NCI-H1105 (cell line): ENCODE data around the gene IFNA4.
"Not testable (repeated sequence)": the region's sequence is repeated elsewhere in the genome, so short reads cannot be mapped to it uniquely, and the experiment has no call there.

Experiments
- DNase-seq: peaks from one replicate; lab custom pipeline; 2025; lab: John Stamatoyannopoulos, UW

Gene IFNA4

DNA sequence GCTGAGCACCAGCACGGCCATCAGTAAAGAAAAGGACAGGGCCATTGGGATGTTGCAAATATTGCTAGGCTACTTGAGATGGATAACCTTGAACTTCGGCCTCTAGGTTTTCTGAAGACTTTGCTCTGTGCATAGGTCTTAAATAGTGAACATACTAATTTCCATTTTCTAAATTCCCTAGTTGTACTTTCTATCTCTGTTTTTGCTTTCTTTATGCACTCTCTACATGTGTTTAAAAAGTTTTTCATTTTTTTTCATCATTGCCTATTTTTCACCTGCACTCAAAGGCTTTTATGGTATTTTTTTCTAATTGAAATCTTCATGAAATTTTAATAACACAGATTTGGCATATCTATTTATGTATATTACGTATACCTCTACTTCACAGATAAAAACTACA is at the start of gene IFNA4:
Gene IFNA4 (minus strand): TSS at position 101 of the 400 bp plus-strand sequence. CDS start 56 bp downstream, at position 45.
- not testable (repeated sequence) for DNase-seq

DNA sequence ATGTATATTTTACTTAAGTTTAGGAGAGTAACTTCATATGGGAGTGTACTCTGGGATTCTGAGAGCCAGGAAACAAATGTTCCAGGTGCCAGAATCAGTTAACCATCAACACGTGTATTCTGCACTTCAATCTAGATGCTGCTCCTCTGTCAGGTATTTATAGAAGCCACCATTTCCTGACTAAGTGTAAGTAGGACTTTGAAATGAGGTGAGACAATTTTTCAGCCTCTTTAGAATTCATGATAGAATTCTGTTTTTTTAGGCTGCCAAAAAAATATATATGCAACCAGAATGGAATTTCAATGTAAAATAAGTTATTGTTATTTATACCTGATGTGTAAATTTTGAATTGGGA is 49.0 kb upstream of the IFNA4 start:
- not testable (repeated sequence) for DNase-seq

DNA sequence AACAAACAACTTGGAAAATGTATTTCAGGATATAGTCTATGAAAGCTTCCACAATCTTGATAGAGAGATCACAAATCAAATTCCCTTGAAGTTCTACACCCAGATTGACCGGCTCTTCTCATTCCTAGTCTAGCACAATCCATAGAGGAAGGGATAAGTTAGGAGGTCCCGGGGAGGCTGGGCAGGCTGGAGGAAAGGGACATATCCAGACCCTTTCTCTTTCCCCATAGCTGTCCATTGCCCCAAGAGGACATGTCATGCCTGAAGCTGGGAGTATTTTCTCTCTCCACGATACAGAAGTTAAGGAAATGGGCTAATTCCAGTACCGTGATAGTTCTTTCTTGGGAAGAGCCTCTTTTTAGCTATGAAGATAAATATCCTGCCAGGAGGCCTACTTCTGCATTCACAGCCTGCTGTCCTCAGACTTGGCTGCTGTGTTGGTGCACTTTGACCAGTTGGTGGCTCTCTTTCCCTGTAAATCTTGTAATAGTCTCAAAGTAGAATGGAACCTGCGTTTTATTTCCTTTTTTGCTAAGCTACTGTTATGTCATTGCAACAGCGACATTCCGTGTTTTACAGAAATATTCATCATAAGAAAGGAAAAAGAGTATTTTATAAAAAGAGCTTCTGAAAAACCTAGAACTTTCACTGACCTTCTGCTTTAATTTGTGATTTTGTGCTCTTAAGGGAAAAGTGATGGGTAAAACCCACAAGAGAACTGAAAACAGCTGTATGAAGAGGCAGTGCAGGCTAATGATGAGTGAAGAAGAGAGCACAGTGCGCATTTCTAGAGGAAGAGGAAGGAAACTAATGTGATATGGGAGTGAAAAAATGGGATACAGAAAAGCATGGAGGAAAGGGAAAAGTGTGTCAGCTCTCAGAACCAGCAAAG is 48.3 kb upstream of the IFNA4 start:
- not testable (repeated sequence) for DNase-seq

DNA sequence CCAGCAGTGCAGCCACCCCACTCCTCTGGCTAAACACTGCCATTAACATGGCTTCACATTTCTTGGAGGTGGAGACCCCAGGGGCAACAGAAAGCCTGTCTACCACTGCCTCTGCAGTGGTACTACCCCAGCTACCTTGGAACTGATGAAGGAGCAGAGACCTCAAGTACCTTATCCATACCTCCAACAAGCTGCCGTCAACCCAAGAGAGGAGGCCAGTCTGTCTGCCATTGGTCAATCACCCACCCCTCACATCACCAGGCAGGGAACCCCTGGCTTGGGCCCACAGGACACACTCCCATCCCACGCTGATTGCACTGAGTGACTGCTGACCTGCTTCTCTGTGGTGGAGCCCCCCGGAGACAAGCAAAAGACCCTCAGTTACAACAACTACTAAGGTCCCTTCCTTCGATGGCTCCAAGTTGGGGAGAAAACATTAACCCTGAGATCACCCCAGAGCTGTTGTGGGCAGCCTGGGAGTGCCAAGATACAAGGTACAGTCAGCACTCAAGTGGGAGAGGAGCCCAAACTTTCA is 46.8 kb upstream of the IFNA4 start:
- DNase-seq = no peak

DNA sequence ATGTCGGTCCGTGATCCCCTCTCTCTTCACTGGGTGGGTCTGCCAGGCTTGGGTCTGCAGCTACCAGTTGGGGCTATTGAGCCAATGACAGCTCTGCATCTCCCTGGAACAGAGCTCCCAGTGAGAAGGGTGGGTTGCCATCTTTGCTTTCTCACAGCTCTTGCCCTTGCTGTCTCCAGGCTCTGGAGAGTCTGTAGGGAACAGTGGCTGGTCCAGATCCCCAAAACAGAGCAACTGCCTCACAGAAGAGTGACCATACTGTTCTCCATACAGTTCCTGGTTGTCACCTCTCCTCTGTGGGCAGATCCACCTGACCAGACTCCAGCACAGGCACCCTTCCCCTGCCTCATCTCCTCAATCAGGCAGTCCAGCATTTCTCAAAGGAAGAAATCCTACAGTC is 45.9 kb upstream of the IFNA4 start:
- no peak for DNase-seq

DNA sequence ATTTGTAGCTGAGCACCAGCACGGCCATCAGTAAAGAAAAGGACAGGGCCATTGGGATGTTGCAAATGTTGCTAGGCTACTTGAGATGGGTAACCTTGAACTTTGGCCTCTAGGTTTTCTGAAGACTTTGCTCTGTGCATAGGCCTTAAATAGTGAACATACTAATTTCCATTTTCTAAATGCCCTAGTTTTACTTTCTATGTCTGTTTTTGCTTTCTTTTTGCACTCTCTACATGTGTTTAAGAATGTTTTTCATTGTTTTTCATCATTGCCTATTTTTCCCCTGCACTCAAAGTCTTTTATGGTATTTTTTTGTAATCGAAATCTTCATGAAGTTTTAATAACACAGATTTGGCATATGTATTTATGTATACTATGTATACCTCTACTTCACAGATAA is 40.7 kb upstream of the IFNA4 start, which contains the start of gene IFNA17:
Gene IFNA17 (minus strand): TSS at position 101 of the 400 bp plus-strand sequence. CDS start 49 bp downstream, at position 52.
- DNase-seq = no peak

DNA sequence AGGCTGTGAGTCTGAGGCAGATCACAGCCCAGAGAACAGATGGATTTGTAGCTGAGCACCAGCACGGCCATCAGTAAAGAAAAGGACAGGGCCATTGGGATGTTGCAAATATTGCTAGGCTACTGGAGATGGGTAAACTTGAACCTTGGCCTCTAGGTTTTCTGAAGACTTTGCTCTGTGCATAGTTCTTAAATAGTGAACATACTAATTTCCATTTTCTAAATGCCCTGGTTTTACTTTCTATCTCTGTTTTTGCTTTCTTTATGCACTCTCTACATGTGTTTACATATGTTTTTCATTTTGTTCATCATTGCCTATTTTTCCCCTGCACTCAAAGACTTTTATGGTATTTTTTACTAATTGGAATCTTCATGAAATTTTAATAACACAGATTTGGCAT is 29.8 kb upstream of the IFNA4 start, which contains the start of gene IFNA16:
Gene IFNA16 (minus strand): TSS at position 101 of the 400 bp plus-strand sequence. CDS start 6 bp downstream, at position 95.
- DNase-seq = not testable (repeated sequence)

DNA sequence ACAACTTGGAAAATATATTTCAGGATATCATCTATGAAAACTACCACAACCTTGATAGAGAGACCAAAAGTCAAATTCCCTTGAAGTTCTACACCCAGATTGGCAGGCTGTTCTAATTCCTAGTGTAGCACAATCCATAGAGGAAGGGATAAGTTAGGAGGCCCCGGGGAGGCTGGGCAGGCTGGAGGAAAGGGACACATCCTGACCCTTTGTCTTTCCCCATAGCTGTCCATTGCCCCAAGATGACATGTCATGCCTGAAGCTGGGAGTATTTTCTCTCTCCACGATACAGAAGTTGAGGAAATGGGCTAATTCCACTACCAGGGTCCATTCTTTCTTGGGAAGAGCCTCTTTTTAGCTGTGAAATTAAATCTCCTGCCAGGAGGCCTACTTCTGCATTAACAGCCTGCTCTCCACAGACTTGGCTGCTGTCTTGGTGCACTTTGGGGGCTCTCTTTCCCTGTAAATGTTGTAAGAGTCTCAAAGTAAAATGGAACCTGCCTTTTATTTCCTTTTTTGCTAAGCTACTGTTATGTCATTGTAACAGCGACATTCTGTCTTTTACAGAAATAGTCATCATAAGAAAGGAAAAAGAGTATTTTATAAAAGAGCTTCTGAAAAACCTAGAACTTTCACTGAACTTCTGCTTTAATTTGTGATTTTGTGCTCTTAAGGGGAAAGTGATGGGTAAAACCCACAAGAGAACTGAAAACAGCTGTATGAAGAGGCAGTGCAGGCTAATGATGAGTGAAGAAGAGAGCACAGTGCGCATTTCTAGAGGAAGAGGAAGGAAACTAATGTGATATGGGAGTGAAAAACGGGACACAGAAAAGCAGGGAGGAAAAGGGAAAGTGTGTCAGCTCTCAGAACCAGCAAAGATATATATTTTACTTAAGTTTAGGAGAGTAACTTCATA is 26.3 kb upstream of the IFNA4 start:
- DNase-seq = not testable (repeated sequence)

DNA sequence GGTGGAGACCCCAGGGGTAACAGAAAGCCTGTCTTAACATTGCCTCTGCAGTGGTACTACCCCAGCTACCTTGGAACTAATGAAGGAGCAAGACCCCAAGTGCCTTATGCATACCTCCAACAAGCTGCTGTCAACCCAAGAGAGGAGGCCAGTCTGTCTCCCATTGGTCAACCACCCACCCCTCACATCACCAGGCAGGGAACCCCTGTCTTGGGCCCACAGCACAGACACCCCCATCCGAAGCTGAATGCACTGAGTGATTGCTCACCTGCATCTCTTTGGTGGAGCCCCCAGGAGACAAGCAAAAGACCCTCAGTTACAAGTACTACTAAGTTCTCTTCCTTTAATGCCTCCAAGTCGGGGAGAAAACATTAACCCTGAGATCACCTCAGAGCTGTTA is 24.8 kb upstream of the IFNA4 start:
- DNase-seq = not testable (repeated sequence)

DNA sequence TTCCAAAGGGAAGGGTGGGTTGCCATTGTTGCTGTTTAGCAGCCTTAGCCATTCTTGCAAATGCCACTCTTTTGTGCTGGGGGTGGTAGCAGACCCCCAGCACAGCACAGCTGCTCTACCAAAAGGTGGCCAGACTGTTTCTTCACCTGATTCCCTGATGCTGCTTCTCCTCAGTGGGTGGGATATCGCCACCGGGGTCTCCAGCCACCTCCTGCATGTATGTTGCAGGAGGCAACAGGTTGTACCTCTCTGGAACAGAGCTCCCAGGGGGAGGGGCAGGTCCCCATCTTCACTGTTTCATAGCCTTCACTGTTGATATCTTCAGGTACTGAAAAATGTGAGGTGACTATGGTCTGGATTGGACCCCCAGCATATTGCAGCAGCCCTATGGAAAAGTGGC is 23.4 kb upstream of the IFNA4 start:
- not testable (repeated sequence) for DNase-seq

DNA sequence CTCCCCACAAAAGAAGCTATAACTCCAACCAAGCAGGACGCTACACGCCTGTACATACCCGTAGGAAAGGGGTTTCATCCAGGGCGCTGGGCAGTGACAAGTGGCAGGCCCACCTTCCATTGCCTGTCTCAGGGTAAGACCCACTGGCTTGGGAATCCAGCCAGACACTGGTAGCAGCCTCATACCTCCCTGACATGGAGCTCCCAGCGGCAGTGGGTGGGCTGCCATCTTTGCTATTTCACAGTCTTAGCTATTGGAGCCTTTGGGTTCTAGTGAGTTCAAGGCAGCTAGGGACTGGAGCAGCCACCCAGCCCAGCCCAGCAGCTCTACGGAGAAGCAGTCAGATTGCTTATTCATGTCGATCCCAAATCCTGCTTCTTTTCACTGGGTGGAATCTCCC is 22.9 kb upstream of the IFNA4 start:
- no peak for DNase-seq

DNA sequence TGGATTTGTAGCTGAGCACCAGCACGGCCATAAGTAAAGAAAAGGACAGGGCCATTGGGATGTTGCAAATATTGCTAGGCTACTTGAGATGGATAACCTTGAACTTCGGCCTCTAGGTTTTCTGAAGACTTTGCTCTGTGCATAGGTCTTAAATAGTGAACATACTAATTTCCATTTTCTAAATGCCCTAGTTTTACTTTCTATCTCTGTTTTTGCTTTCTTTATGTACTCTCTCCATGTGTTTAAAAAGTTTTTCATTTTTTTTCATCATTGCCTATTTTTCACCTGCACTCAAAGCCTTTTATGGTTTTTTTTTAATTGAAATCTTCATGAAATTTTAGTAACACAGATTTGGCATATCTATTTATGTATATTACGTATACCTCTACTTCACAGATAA is 19.7 kb upstream of the IFNA4 start, which contains the start of gene IFNA10:
Gene IFNA10 (minus strand): TSS at position 101 of the 400 bp plus-strand sequence. CDS start 46 bp downstream, at position 55.
- not testable (repeated sequence) for DNase-seq

DNA sequence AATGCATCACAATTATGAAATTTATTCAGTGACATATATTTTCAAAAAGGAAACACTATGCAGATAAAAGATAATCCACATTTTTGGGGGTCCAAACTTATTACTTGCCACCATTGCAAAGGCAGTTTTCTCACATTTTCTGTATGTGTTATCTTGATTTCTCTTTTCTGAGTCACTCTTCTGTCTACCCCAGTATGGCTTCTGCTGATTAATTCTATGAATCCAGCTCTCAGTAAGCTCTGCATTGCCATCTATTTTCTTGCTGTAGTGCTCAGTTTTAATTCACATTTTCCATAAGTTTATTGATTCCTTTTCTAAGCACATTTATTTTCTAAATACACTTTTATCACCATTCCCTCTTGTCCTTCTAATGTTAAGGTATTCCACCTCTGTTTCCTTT is 17.8 kb upstream of the IFNA4 start:
- DNase-seq = no peak

DNA sequence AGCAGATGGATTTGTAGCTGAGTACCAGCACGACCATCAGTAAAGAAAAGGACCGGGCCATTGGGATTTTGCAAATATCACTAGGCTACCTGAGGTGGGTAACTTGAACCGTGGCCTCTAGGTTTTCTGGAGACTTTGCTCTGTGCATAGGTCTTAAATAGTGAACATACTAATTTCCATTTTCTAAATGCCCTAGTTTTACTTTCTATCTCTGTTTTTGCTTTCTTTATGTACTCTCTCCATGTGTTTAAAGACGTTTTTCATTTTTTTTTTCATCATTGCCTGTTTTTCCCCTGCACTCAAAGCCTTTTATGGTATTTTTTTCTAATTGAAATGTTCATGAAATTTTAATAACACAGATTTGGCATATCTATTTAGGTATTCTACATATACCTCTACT is 14.7 kb upstream of the IFNA4 start, which contains the start of gene IFNA7:
Gene IFNA7 (minus strand): TSS at position 101 of the 400 bp plus-strand sequence. CDS start 40 bp downstream, at position 61.
- not testable (repeated sequence) for DNase-seq

DNA sequence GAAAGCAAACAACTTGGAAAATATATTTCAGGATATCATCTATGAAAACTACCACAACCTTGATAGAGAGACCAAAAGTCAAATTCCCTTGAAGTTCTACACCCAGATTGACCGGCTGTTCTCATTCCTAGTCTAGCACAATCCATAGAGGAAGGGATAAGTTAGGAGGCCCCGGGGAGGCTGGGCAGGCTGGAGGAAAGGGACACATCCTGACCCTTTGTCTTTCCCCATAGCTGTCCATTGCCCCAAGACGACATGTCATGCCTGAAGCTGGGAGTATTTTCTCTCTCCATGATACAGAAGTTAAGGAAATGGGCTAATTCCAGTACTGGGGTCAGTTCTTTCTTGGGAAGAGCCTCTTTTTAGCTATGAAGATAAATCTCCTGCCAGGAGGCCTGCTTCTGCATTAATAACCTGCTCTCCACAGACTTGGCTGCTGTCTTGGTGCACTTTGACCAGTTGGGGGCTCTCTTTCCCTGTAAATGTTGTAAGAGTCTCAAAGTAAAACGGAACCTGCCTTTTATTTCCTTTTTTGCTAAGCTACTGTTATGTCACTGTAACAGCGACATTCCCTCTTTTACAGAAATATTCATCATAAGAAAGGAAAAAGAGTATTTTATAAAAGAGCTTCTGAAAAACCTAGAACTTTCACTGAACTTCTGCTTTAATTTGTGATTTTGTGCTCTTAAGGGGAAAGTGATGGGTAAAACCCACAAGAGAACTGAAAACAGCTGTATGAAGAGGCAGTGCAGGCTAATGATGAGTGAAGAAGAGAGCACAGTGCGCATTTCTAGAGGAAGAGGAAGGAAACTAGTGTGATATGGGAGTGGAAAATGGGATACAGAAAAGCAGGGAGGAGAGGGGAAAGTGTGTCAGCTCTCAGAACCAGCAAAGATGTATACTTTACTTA is 7.7 kb upstream of the IFNA4 start:
- not testable (repeated sequence) for DNase-seq

DNA sequence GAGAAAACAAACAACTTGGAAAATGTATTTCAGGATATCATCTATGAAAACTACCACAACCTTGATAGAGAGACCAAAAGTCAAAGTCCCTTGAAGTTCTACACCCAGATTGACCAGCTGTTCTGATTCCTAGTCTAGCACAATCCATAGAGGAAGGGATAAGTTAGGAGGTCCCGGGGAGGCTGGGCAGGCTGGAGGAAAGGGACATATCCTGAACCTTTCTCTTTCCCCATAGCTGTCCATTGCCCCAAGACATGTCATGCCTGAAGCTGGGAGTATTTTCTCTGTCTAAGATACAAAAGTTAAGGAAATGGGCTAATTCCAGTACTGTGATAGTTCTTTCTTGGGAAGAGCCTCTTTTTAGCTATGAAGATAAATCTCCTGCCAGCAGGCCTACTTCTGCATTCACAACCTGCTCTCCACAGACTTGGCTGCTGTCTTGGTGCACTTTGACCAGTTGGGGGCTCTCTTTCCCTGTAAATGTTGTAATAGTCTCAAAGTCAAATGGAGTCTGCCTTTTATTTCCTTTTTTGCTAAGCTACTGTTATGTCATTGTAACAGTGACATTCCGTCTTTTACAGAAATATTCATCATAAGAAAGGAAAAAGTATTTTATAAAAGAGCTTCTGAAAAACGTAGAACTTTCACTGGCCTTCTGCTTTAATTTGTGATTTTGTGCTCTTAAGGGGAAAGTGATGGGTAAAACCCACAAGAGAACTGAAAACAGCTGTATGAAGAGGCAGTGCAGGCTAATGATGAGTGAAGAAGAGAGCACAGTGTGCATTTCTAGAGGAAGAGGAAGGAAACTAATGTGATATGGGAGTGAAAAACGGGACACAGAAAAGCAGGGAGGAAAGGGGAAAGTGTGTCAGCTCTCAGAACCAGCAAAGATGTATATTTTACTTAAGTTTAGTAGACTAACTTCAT is 4.3 kb downstream of the IFNA4 start:
- not testable (repeated sequence) for DNase-seq

DNA sequence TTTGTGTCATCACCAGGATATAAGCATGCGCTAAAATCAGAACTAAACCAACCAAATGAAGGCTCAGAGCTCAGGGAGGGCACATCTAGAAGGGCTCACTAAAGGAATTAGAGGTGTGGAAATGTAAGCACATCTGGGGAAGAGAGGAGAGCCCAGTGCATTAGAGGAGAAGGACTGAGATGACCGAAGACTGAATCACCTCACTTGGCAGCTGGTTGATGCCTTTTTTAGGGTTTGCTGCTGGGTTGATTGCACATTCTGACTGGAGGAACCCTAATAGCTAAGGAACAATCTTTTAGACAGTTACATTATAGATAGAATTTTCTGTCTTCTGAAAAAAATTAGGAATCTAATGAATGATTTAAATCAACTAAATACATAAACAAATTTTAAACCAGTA is 12.7 kb downstream of the IFNA4 start:
- no peak for DNase-seq

DNA sequence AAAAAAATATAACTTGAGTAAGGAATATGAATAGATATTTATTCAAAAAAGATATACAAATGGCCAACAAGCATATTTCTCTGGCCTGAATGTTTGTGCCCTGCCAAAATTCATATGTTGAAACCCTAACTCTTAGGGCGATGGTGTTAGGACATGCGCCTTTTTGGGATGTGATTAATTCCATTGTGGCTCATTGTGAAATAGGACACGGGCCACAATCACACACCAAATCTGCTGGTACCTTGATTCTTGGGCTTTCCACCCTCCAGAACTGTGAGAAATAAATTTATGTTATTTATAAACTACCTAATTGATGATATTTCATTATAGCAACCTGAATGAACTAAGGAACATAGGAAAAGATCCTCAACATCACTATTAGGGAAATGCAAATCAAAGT is 15.2 kb downstream of the IFNA4 start:
- no peak for DNase-seq

DNA sequence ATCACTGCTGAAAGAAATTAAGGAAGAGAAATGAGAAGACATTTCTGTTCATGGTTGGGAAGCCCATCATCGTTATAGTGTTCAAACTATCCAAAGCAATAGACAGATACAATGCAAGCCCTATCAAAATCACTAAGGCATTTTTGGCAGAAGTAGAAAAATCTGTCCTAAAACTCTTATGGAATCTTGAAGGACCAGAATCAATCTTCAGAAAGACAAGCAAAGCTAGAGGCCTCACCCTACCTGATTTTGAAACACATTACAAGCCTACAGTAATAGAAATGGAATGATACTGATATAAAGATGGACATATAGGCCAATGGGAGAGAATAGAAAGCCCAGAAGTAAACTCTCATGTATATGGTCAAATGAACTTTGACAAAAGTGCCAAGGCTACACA is 16.0 kb downstream of the IFNA4 start:
- no peak for DNase-seq

DNA sequence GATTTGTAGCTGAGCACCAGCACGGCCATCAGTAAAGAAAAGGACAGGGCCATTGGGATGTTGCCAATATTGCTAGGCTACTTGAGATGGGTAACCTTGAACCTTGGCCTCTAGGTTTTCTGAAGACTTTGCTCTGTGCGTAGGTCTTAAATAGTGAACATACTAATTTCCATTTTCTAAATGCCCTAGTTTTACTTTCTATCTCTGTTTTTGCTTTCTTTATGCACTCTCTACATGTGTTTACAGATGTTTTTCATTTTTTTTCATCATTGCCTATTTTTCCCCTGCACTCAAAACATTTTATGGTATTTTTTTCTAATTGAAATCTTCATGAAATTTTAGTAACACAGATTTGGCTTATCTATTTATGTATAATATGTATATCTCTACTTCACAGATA is 20.8 kb downstream of the IFNA4 start, which contains the start of gene IFNA21:
Gene IFNA21 (minus strand): TSS at position 101 of the 400 bp plus-strand sequence. CDS start 48 bp downstream, at position 53.
- DNase-seq = not testable (repeated sequence)
